ENCODE measurements around the gene SH3PXD2A.

The SH3PXD2A gene

GRCh38 chr10:103600325-103600724 is 255.1 kb downstream of the SH3PXD2A start:
- DNase-seq: no peak

GRCh38 chr10:103599907-103600306 is 255.5 kb downstream of the SH3PXD2A start:
- no peak for DNase-seq

- DNase-seq: no peak
Observed at GRCh38 chr10:103599211-103599610, 256.2 kb downstream of the SH3PXD2A start.

GRCh38 chr10:103598654-103599115 is 256.7 kb downstream of the SH3PXD2A start:
- peak; percentile 52 to 71 (median 66) for DNase-seq

- DNase-seq: no peak
Observed at GRCh38 chr10:103597003-103597402, 258.4 kb downstream of the SH3PXD2A start.

- DNase-seq: no peak
Observed at GRCh38 chr10:103595933-103596726, 259.2 kb downstream of the SH3PXD2A start.

GRCh38 chr10:103593022-103593570 is 262.3 kb downstream of the SH3PXD2A start:
- no peak for DNase-seq

GRCh38 chr10:103592186-103593021 is 263.0 kb downstream of the SH3PXD2A start:
- peak; percentile 31 to 68 (median 52) for DNase-seq

- no peak for DNase-seq
Observed at GRCh38 chr10:103590744-103591291, 264.6 kb downstream of the SH3PXD2A start.

- no peak for DNase-seq
Observed at GRCh38 chr10:103590060-103590459, 265.3 kb downstream of the SH3PXD2A start.

- DNase-seq: no peak
Observed at GRCh38 chr10:103589074-103589630, 266.2 kb downstream of the SH3PXD2A start.

- no peak for DNase-seq
Observed at GRCh38 chr10:103587073-103587472, 268.3 kb downstream of the SH3PXD2A start.

GRCh38 chr10:103585011-103585405 is 270.4 kb downstream of the SH3PXD2A start:
- no peak for DNase-seq

GRCh38 chr10:103584216-103585010 is 271.0 kb downstream of the SH3PXD2A start:
- DNase-seq: peak; percentile 65 to 87 (median 74)

- DNase-seq: no peak
Observed at GRCh38 chr10:103583871-103584215, 271.5 kb downstream of the SH3PXD2A start.

- no peak for DNase-seq
Observed at GRCh38 chr10:103582331-103583123, 272.8 kb downstream of the SH3PXD2A start.

- no peak for DNase-seq
Observed at GRCh38 chr10:103581499-103581898, 273.9 kb downstream of the SH3PXD2A start.

- DNase-seq: no peak
Observed at GRCh38 chr10:103580430-103580829, 274.9 kb downstream of the SH3PXD2A start.

GRCh38 chr10:103580011-103580410 is 275.4 kb downstream of the SH3PXD2A start:
- no peak for DNase-seq

- DNase-seq: no peak
Observed at GRCh38 chr10:103578782-103579382, 276.5 kb downstream of the SH3PXD2A start.

GRCh38 chr10:103576862-103577261 is 278.5 kb downstream of the SH3PXD2A start:
- no peak for DNase-seq
